ENCODE results near the gene MPZL3.

The MPZL3 gene

DNA sequence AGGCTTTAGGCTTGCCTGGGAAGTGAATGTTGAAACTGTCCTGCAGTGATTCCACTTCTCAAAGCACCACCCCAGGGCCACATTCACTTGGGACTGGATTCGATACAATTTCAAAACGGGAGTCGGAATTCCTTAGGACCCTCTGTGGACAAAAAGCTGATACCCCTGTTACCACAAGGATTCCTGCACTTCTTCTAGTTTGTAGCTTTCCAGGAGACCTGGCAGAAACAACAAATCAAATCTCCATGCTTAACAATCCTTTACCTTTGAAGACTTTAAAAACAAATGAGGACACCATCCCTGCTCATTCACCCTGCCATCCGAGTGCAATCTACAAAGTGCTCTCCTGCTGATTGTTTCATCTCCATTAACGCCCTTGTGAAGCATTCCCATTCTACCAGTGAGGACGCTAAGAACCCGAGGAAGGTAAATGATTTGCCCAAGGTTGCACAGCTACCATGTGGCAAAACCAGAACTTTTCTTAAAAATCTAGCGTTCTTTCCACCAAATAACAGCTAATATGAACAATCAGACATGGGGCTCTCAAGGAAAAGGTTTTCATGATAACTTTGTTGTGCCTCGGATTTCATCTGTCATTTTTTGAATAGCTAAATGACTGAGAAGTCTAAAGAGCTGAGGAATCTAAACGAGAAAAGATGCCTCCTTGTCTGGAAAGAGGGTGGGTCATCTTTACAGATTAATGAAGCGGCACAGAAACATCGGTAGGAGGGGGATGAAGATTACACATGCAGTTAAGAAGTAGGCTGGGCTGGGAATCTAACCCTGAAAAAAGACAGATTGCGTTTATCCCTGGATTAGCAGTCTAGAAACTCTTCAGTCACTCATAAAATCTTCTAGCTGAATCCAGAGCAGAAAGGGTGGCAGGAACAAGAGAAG is 12.7 kb upstream of the MPZL3 start:
- no peak for DNase-seq

GRCh38 chr11:118263695-118264568 is 11.8 kb upstream of the MPZL3 start, which contains the start of gene MPZL2:
TSS of gene MPZL2 (minus strand) at chr11:118264297. CDS start at chr11:118264153, 144 bp downstream.
- DNase-seq, result peak; percentile 22 to 28

DNA sequence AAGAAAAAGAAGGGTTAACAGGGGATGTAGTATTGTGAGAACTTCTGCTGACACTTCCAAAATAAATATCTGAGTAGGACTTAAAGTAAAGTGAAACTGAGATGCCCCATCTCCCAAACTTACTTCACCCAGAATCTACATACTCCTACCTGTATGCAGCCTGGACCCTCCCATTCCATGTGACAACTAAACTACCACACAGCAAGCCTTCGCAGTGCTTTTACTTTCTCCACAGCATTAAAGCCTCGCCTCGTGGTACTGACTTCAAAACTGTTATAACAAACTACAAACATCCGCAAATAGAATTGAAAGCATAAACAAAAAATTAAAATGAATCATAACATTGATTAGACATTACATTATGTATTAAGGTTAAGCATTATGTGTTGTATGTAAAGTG is 10.9 kb upstream of the MPZL3 start:
- DNase-seq, result no peak

- DNase-seq, result no peak
These were observed 8.2 kb upstream of the MPZL3 start for GRCh38 chr11:118260353-118260752.

DNA sequence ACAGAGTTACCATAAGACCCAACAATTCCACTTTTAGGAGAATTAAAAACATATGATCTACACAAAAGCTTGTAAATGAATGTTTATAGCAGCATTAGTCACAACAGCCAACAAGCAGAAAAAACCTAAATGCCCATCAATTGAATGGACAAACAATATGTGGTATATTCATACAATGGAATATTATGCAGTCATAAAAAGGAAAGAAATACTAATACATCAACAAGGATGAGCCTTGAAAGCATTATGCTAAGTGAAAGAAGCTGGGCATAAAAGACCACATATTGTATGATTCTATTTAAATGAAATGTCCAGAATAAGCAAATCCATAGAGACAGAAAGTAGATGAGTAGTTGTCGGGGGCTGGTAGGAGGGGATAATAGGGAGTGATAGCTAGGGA is 7.0 kb upstream of the MPZL3 start:
- DNase-seq, result no peak

DNA sequence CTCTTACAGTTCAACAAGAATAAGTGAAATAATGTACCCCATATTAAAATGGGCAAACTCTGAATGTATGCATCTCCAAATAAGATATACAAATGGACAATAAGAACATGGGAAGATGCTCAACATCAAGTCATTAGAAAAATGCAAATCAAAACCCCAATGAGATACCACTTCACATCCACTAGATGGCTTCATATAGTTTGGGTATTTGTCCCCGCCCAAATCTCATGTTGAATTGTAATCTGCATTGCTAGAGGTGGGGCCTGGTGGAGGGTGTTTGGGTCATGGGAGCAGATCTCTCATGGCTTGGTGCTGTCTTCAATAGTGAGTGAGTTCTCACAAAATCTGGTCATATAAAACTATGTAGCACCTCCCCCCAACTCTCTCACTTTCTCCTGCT is 6.2 kb upstream of the MPZL3 start:
- DNase-seq, result no peak

DNA sequence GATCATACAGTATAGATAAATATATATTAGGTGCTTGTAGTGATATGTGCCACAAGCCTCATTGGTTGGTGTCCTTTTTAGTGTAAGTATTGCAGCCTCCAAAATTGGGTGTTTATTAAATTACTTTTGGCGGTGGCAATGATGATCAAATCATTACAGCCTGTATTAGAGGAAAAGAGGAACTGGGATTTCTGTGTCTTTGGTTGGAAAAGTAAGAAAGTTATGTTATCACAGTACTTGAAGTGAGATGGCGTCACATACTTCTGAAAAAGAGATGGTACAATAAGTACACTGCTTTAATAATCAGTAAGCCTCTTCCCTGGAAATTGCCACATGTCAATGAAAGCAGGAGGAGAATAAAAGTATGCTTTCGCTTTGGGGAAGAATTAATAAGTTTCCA is 523 bp upstream of the MPZL3 start:
- DNase-seq, result peak in 1 of 2 donors; percentile 46

- no peak for DNase-seq
These were observed 5.1 kb downstream of the MPZL3 start for GRCh38 chr11:118247041-118247440.

- DNase-seq, result no peak
These were observed 6.1 kb downstream of the MPZL3 start for GRCh38 chr11:118245936-118246562.

- DNase-seq, result no peak
These were observed 8.0 kb downstream of the MPZL3 start for GRCh38 chr11:118243993-118244762.

GRCh38 chr11:118243161-118243560 is 9.0 kb downstream of the MPZL3 start:
- DNase-seq, result no peak

DNA sequence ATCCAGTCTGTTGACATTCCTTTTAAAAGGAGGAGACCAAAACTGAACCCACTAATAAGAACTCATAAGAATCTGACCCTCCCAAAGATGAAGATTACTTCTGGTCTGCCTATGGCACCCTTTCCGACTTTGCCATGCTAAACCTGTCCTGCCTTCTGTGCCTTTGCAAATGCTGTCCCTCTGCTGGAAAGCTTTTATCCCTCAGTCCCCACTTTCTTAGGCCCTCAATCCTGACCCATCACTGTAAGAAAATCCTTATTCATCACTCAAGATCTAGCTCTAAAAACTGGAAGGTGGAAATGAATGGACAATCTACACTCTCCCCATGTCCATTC is 10.4 kb downstream of the MPZL3 start:
- DNase-seq, result no peak

GRCh38 chr11:118240999-118241763 is 11.0 kb downstream of the MPZL3 start:
- peak; percentile 74 to 85 for DNase-seq

DNA sequence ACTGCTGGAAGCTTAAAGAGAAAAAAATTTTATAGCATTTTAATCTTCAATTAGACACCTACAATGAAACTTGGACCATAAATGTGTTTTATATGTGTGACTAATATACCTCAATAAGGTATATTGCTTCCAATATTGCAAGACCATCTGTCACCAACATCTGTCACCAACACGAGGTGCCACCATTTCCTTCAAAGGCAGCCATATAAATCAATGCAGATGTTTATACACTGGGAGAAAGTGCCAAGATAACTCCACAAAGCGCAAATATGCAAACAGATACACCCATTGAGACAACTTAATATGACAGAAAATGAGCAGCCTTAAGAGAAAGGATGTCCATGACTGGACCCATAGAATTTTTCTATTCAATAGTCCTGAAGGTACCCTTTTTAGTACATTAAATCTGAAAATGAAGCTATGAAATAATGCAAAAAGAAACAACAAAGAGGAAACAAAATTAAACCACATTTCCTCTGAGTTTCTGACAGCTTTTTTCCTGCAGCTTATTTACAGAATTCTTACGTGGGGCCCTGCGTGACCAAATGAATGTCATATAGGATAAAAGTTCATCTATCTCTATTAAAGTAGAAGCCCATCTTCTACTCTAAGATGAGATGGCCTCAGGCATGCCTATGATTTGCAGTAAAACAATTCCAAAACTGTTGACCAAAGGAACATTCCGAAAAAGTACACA is 12.5 kb downstream of the MPZL3 start:
- no peak for DNase-seq

DNA sequence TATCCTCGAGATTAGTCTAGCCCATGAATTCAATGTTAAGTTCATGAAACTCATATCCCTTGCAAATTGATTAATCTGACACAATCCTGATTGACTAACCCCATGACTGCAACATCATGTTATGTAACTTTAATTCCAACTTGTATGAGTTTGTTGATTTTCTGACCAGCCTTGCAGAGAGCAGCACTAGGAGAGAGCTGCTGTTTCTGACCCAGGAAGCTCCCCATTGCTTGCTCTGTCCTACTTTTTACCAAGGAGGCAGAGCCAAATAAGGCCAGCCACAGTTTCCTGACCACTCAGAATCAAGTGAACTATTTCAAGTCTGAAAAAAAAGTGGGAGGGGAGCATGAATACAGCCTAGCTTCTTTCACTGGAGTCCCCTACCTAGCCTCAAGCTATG is 13.2 kb downstream of the MPZL3 start:
- peak; percentile 62 to 66 for DNase-seq

- peak; percentile 67 to 84 for DNase-seq
These were observed 13.7 kb downstream of the MPZL3 start for GRCh38 chr11:118238421-118238820.

GRCh38 chr11:118236170-118236569 is 16.0 kb downstream of the MPZL3 start:
- no peak for DNase-seq

GRCh38 chr11:118234833-118235232 is 17.3 kb downstream of the MPZL3 start:
- DNase-seq, result no peak

- no peak for DNase-seq
These were observed 18.3 kb downstream of the MPZL3 start for GRCh38 chr11:118233850-118234249.

DNA sequence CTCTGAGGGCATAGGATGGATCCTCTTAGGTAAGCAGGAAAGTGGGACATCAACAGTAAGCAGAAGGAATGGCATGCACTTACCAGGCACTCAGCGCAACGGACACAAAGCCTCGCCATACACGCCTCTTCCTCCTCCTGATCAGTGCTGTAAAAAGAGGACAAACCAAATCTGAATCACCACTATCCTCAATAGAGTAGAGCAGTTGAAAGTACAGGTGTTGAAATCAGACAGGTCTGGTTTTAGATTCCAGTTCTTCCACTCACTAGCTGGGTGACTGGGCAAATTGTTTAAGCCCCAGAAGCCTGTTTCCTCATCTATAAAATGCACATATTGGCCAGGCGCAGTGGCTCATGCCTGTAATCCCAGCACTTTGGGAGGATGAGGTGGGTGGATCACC is 18.8 kb downstream of the MPZL3 start:
- no peak for DNase-seq

GRCh38 chr11:118232659-118233058 is 19.5 kb downstream of the MPZL3 start:
- no peak for DNase-seq

Measured in inflammatory macrophage (primary cell).